Smooth muscle cell (in vitro differentiated cells): ENCODE data around the gene UGT1A5. TPM values are rescaled to one million over a fixed set of nuclear protein-coding genes. Genes with fewer than 3 reads are reported as not detected.
"Not testable (repeated sequence)": the region's sequence is repeated elsewhere in the genome, so short reads cannot be mapped to it uniquely, and the experiment has no call there.

ENCODE experiments used
- DNase-seq: peaks from one replicate; lab custom pipeline; 2025; ENCODE audit not compliant: unreplicated experiment; lab: John Stamatoyannopoulos, UW
- H2AFZ ChIP-seq: fragments of 200-600 bp; sonication (generic); 2 replicates; pipeline ENCODE4 v1.6.0; 2016; ENCODE audit warnings: antibody characterized with exemption, low read depth, mild to moderate bottlenecking
- H3F3A ChIP-seq: fragments of 200-600 bp; sonication (generic); 2 replicates; pipeline ENCODE4 v1.6.0; 2017; ENCODE audit warnings: antibody characterized with exemption, low read depth
- H3K27ac ChIP-seq: fragments of 200-600 bp; sonication (generic); 2 replicates; pipeline ENCODE4 v1.5.1; 2016; ENCODE audit warnings: low read depth, mild to moderate bottlenecking
- H3K27me3 ChIP-seq: fragments of 200-600 bp; sonication (generic); 2 replicates; pipeline ENCODE4 v1.6.1; 2016; ENCODE audit warnings: low read depth, mild to moderate bottlenecking
- H3K36me3 ChIP-seq: fragments of 200-600 bp; sonication (generic); 2 replicates; pipeline ENCODE4 v1.5.1; 2016; ENCODE audit warnings: low read depth
- H3K4me1 ChIP-seq: fragments of 200-600 bp; sonication (generic); 2 replicates; pipeline ENCODE4 v1.5.1; 2016; ENCODE audit warnings: low read depth
- H3K4me2 ChIP-seq: fragments of 200-600 bp; sonication (generic); 2 replicates; pipeline ENCODE4 v1.6.0; 2016; ENCODE audit warnings: mild to moderate bottlenecking
- H3K4me3 ChIP-seq: fragments of 200-600 bp; sonication (generic); 2 replicates; pipeline ENCODE4 v1.5.1; 2016; ENCODE audit warnings: mild to moderate bottlenecking
- H3K79me2 ChIP-seq: fragments of 200-600 bp; sonication (generic); 2 replicates; pipeline ENCODE4 v1.6.0; 2016; ENCODE audit warnings: low read depth, mild to moderate bottlenecking
- H3K9ac ChIP-seq: fragments of 200-600 bp; sonication (generic); 2 replicates; pipeline ENCODE4 v1.6.0; 2016; ENCODE audit warnings: low read depth
- H3K9me3 ChIP-seq: fragments of 200-600 bp; sonication (generic); replicated peaks from 2 replicates; pipeline ENCODE4 v1.5.1; 2016; ENCODE audit warnings: low read depth
- H4K20me1 ChIP-seq: fragments of 200-600 bp; sonication (generic); 2 replicates; pipeline ENCODE4 v1.6.0; 2016; ENCODE audit warnings: low read depth
- WGBS: methylation state at CpG from one replicate; pipeline ENCODE4 v1.1.7; 2016; ENCODE audit warnings: low lambda C conversion rate; 5-methylcytosine and 5-hydroxymethylcytosine counted together
- polyA plus RNA-seq: library from polyadenylated mRNA; unstranded; fragments of >200 nt; fragmentation: Nextera tagmentation; extraction: Ambion mirVana; gene quantifications from 2 replicates; pipeline ENCODE4 v1.2.1, GENCODE V29; 2016
- total RNA-seq: library from RNA; depleted of rRNA; stranded (reverse); fragments of >200 nt; gene quantifications from 2 replicates; pipeline ENCODE4 v1.2.3, GENCODE V29; 2014
- TF ChIP-seq, protein P1 (sequence below): fragments of 200-600 bp; sonication (generic); IDR thresholded peaks from 2 replicates; pipeline ENCODE4 v1.5.1; 2017; ENCODE audit warnings: borderline replicate concordance, mild to moderate bottlenecking, antibody characterized with exemption; ENCODE audit not compliant: insufficient read depth, poor library complexity, severe bottlenecking

UGT1A5 gene
- total and polyA plus RNA-seq, 2 experiments from 2014 or later = not detected

DNA sequence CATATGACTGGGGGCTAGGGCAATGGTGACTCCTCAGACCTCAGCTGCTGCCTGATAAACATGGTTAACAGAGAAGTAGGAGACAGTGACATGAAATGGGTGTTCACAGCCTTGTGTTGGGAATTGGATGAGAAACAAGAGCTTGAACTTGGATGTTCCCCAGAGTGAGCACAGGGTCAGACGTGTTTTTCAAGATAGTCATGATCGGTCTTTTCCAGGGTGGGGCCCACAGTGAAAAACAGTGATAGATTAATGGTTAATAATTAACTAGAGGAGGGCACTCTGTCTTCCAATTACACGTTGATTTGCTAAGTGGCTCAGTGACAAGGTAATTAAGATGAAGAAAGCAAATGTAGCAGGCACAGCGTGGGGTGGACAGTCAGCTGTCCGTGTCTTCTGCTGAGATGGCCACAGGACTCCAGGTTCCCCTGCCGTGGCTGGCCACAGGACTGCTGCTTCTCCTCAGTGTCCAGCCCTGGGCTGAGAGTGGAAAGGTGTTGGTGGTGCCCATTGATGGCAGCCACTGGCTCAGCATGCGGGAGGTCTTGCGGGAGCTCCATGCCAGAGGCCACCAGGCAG, 16.1 kb downstream of the UGT1A5 start, which contains the start of gene UGT1A3:
TSS of gene UGT1A3 (plus strand) at position 320 of the 579 bp plus-strand sequence. CDS start at position 405, 85 bp downstream.
- TF ChIP-seq, protein P1, sequence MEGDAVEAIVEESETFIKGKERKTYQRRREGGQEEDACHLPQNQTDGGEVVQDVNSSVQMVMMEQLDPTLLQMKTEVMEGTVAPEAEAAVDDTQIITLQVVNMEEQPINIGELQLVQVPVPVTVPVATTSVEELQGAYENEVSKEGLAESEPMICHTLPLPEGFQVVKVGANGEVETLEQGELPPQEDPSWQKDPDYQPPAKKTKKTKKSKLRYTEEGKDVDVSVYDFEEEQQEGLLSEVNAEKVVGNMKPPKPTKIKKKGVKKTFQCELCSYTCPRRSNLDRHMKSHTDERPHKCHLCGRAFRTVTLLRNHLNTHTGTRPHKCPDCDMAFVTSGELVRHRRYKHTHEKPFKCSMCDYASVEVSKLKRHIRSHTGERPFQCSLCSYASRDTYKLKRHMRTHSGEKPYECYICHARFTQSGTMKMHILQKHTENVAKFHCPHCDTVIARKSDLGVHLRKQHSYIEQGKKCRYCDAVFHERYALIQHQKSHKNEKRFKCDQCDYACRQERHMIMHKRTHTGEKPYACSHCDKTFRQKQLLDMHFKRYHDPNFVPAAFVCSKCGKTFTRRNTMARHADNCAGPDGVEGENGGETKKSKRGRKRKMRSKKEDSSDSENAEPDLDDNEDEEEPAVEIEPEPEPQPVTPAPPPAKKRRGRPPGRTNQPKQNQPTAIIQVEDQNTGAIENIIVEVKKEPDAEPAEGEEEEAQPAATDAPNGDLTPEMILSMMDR = no peak
- H3K9ac ChIP-seq = no peak within 1 kb of the TSS
- no peak within 1 kb of the TSS for H3K4me3 ChIP-seq
- H4K20me1 ChIP-seq = no peaks in the 10 kb centered on the region
- no peak within 1 kb of the TSS for H3K27ac ChIP-seq
- H3K36me3 ChIP-seq = no peaks in the 10 kb centered on the region
- no peak within 1 kb of the TSS for H3K4me2 ChIP-seq
- H3F3A ChIP-seq = no peaks in the 10 kb centered on the region
- no peaks in the 10 kb centered on the region for H3K27me3 ChIP-seq
- H3K79me2 ChIP-seq = no peaks in the 10 kb centered on the region
- no peak for DNase-seq
- no peaks in the 10 kb centered on the region for H3K9me3 ChIP-seq
- 84% methylated on average over 8 of the region's 8 CpGs for WGBS
- no peak within 1 kb of the TSS for H2AFZ ChIP-seq
- no peaks in the 10 kb centered on the region for H3K4me1 ChIP-seq

DNA sequence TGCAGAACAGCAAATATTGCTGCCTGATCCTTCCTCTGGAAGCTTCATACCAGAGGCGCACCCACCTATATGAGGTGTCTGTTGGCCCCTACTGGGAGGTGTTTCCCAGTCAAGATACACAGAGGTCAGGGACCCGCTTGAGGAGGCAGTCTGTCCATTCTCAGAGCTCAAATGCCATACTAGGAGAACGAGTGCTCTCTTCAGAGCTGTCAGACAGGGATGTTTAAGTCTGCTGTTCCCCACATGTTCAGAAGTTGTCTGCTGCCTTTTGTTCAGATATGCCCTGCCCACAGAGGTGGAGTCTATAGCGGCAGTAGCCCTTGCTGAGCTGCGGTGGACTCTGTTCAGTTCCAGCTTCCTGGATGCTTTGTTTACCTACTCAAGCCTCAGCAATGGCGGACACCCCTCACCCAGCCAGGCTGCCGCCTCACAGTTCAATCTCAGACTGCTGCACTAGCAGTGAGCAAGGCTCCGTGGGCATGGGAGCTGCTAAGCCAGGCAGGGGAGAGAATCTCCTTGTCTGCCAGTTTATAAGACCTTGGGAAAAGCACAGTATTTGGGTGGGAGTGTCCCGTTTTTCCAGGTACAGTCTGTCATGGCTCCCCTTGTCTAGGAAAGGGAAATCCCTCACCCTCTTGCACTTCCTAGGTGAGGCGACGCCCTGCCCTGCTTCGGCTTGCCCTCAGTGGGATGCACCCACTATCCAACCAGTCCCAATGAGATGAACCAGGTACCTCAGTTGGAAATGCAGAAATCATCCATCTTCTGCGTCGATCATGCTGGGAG, 24.4 kb downstream of the UGT1A5 start:
- H3K4me1 ChIP-seq, H3F3A ChIP-seq, H3K27ac ChIP-seq, H4K20me1 ChIP-seq, H3K27me3 ChIP-seq, H3K9me3 ChIP-seq, H3K4me2 ChIP-seq, H3K36me3 ChIP-seq, H3K79me2 ChIP-seq, H2AFZ ChIP-seq, H3K4me3 ChIP-seq, DNase-seq, H3K9ac ChIP-seq: not testable (repeated sequence)
- WGBS = 88% methylated on average over 14 of the region's 14 CpGs

DNA sequence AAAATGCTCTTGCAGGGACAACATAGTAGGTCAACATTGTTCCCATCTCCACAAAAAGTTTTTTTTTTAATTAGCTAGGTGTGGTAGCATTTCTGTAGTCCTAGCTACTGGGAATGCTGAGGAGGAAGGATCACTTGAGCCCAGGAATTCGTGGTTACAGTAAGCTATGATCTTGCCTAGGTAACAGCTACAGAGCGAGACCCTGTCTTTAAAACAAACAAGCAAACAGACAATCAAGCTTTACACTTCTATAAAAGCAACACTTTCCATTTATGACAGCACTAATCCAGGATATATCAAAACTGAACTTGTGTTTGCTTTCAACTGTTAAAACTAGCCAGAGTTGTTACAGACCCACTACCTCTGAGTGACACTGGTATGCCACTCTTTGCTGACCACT, 28.2 kb downstream of the UGT1A5 start:
- Histone ChIP-seq H3K4me3 (no peak overlapping the region), H3K4me1 (no peaks in the 10 kb centered on the region), H2AFZ (no peak overlapping the region), H3F3A (no peaks in the 10 kb centered on the region), H3K27me3 (no peaks in the 10 kb centered on the region), H3K4me2 (no peak overlapping the region), H3K36me3 (no peaks in the 10 kb centered on the region), H3K27ac (no peak overlapping the region), H3K9me3 (no peaks in the 10 kb centered on the region), H3K9ac (no peak overlapping the region), H3K79me2 (no peaks in the 10 kb centered on the region), H4K20me1 (no peaks in the 10 kb centered on the region)
- no peak for DNase-seq
- WGBS = 36% methylated on average over 2 of the region's 2 CpGs
- TF ChIP-seq, protein P1 = no peak

DNA sequence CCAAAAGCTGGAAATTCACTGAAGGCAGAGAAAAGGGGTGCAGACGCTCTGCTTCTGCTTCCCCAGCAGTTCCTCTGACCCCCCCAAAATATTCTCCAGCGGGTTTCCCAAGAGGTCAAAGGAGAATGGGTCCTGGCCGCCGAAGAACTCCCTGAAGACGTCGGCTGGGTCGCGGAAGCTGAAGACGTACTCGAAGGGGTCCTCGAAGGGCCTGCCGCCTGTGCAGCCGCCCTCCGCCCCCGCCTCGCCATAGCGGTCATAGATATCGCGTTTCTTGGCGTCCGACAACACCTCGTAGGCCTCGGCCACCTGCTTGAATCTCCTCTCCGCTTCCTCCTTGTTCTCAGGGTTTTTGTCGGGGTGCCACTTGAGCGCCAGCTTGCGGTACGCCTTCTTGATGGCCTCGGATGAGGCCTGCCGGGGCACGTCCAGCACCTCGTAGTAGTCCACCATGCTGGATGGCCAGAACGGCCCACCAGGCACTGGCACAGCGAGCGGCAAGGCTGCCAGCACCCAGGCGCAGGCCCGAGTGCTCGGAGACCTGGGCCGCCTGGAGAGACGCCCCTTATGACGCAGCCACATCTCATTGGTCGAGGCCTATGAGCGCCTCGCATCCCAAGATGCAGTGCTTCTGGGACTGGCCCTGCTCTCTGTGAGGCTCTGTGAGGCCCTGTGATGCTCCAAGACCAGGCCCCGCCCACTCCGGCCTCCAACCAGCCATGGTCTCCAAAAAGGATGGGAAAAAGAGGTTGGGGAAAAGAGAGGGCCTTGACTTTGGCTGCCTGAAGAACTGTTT, 31.0 kb downstream of the UGT1A5 start:
- Histone ChIP-seq H3F3A (no peaks in the 10 kb centered on the region), H4K20me1 (no peaks in the 10 kb centered on the region), H3K27me3 (no peaks in the 10 kb centered on the region), H2AFZ (no peak overlapping the region), H3K4me3 (no peak overlapping the region), H3K9ac (no peak overlapping the region), H3K79me2 (no peaks in the 10 kb centered on the region), H3K36me3 (no peaks in the 10 kb centered on the region), H3K4me2 (no peak overlapping the region), H3K9me3 (no peaks in the 10 kb centered on the region), H3K4me1 (no peaks in the 10 kb centered on the region), H3K27ac (no peak overlapping the region)
- 94% methylated on average over 46 of the region's 46 CpGs for WGBS
- TF ChIP-seq, protein P1 = no peak
- DNase-seq = no peak
